HepG2 (cell line): ENCODE results near the gene C12orf60. TPM values are rescaled to one million over a fixed set of nuclear protein-coding genes. Genes with fewer than 3 reads are reported as not detected.

Source experiments
- ATAC-seq: fragments of 200-7000 bp; cut with Tn5 transposase; 3 replicates; pipeline ENCODE4 v1.9.1; 2020; ENCODE audit warnings: mild to moderate bottlenecking, moderate library complexity
- BruUV-seq: library from RNA; stranded (reverse); fragments of 400-500 nt; replicated peaks from 2 replicates; lab custom pipeline; 2021; lab: Mats Ljungman, UMichigan
- CTCF ChIA-PET: fragments of 300-600 bp; formaldehyde crosslinking; extraction: SDS; loops from one replicate; lab custom pipeline; 2021; ENCODE audit warnings: low total read pairs, inconsistent platforms, low intra/inter-chr PET ratio; lab: Yijun Ruan, JAX
- POLR2A ChIA-PET: fragments of 350-600 bp; sonication (Branson Sonifier 250); formaldehyde crosslinking; loops from one replicate; lab custom pipeline; 2020; ENCODE audit warnings: antibody characterized with exemption, inconsistent platforms; lab: Yijun Ruan, JAX
- DNase-seq: peaks from one replicate; pipeline ENCODE4 v3.0.0-alpha.2; 2015; ENCODE audit warnings: low spot score
- FAIRE-seq: peaks from 3 replicates; lab custom pipeline; 2011; peaks lifted over from hg19 to GRCh38; lab: Jason Lieb, UNC
- H2AFZ ChIP-seq: one replicate; pipeline ENCODE4 v1.6.1; 2011; ENCODE audit warnings: low read length, inconsistent platforms
- H3K27ac ChIP-seq: fragments of 300-600 bp; 3 replicates; pipeline ENCODE4 v1.8.0; 2011; ENCODE audit warnings: mixed run types, mild to moderate bottlenecking, mixed read lengths, low read length, inconsistent platforms; ENCODE audit not compliant: insufficient read depth; ENCODE audit errors: extremely low read length
- H3K27me3 ChIP-seq, 2 experiments: fragments of 200-600 bp in 1 of 2; 2 replicates in 1 of 2; 3 replicates in 1 of 2; pipeline versions ENCODE4 v1.6.0 to v1.8.0; 2011; ENCODE audit warnings: low read length in 2 of 2, mild to moderate bottlenecking in 2 of 2, moderate library complexity in 2 of 2, inconsistent platforms in 1 of 2; ENCODE audit not compliant: insufficient read depth in 2 of 2, control insufficient read depth in 1 of 2
- H3K36me3 ChIP-seq, 2 experiments: fragments of 200-600 bp in 1 of 2; replicated peaks in 1 of 2; 2 replicates in 1 of 2; 3 replicates in 1 of 2; pipeline versions ENCODE4 v1.5.1 to v1.8.0; 2011; ENCODE audit warnings: low read length in 2 of 2, inconsistent platforms in 1 of 2; ENCODE audit not compliant: insufficient read depth in 2 of 2, control insufficient read depth in 1 of 2
- H3K4me1 ChIP-seq: 2 replicates; pipeline ENCODE4 v1.5.1; 2012; ENCODE audit warnings: low read length, inconsistent platforms; ENCODE audit not compliant: insufficient read depth
- H3K4me2 ChIP-seq: 2 replicates; pipeline ENCODE4 v1.6.0; 2011; ENCODE audit warnings: low read depth, low read length, inconsistent platforms
- H3K4me3 ChIP-seq, 3 experiments: fragments of 200-600 bp in 1 of 3; sonication (generic), shearing (Covaris generic) in 1 of 3; replicated peaks in 1 of 3; 2 replicates each; pipeline ENCODE4 v1.5.1; 2011 to 2016; ENCODE audit warnings: low read length in 3 of 3, inconsistent platforms in 2 of 3, low read depth in 2 of 3, mild to moderate bottlenecking in 2 of 3, control low read depth in 1 of 3, mixed read lengths in 1 of 3; ENCODE audit not compliant: insufficient read depth in 1 of 3
- H3K79me2 ChIP-seq: one replicate; pipeline ENCODE4 v1.6.1; 2011; ENCODE audit warnings: low read length, inconsistent platforms; ENCODE audit not compliant: insufficient read depth
- H3K9ac ChIP-seq: 2 replicates; pipeline ENCODE4 v1.6.0; 2011; ENCODE audit warnings: mild to moderate bottlenecking, low read depth, low read length, inconsistent platforms; ENCODE audit not compliant: insufficient read depth
- H3K9me3 ChIP-seq: 2 replicates; pipeline ENCODE4 v1.5.1; 2012; ENCODE audit warnings: mild to moderate bottlenecking, low read length
- H4K20me1 ChIP-seq: 2 replicates; pipeline ENCODE4 v1.6.0; 2011; ENCODE audit warnings: inconsistent platforms, mild to moderate bottlenecking, low read length, moderate library complexity; ENCODE audit not compliant: insufficient read depth
- ATF4 ChIP-seq, 2 experiments: fragments of 450-650 bp in 1 of 2; sonication (generic) in 1 of 2; formaldehyde crosslinking; IDR thresholded peaks; 2 replicates each; pipeline versions ENCODE4 v1.5.0 to v1.8.0; 2020 to 2022; ENCODE audit warnings: mild to moderate bottlenecking in 1 of 2, missing genetic modification reagents in 1 of 2
- CEBPB ChIP-seq: IDR thresholded peaks from 2 replicates; pipeline ENCODE4 v1.6.1; 2011; ENCODE audit warnings: low read depth, low read length, improper control_type of control experiment, borderline replicate concordance
- CEBPG ChIP-seq: IDR thresholded peaks from 2 replicates; pipeline ENCODE4 v1.6.1; 2016
- DR1 ChIP-seq: sonication (generic); formaldehyde crosslinking; IDR thresholded peaks from 2 replicates; pipeline ENCODE4 v1.8.0; 2021; ENCODE audit warnings: mild to moderate bottlenecking, missing genetic modification reagents, inconsistent platforms
- FOSL1 ChIP-seq: sonication (generic); formaldehyde crosslinking; IDR thresholded peaks from 2 replicates; pipeline ENCODE4 v1.9.0; 2021; ENCODE audit warnings: missing genetic modification reagents, borderline replicate concordance
- FOSL2 ChIP-seq: sonication (generic); formaldehyde crosslinking; IDR thresholded peaks from 2 replicates; pipeline ENCODE4 v1.4.0; 2020; ENCODE audit warnings: missing genetic modification reagents
- GATAD2A ChIP-seq: IDR thresholded peaks from 2 replicates; pipeline ENCODE4 v1.6.1; 2016
- MEIS2 ChIP-seq: sonication (generic); formaldehyde crosslinking; IDR thresholded peaks from 2 replicates; pipeline ENCODE4 v1.9.0; 2021; ENCODE audit warnings: mild to moderate bottlenecking, missing genetic modification reagents
- PHF21A ChIP-seq: sonication (generic); formaldehyde crosslinking; IDR thresholded peaks from 2 replicates; pipeline ENCODE4 v1.5.0; 2020; ENCODE audit warnings: mild to moderate bottlenecking, missing genetic modification reagents
- RFX1 ChIP-seq: fragments of 450-650 bp; IDR thresholded peaks from 2 replicates; pipeline ENCODE4 v1.6.1; 2017
- SNAPC2 ChIP-seq: sonication (generic); formaldehyde crosslinking; IDR thresholded peaks from 2 replicates; pipeline ENCODE4 v1.8.1; 2022; ENCODE audit warnings: mild to moderate bottlenecking, missing genetic modification reagents
- ZHX1 ChIP-seq: sonication (generic); formaldehyde crosslinking; IDR thresholded peaks from 2 replicates; pipeline ENCODE4 v1.8.1; 2022; ENCODE audit warnings: low read depth, mild to moderate bottlenecking, missing genetic modification reagents
- ZNF292 ChIP-seq: sonication (generic); formaldehyde crosslinking; IDR thresholded peaks from 2 replicates; pipeline ENCODE4 v1.8.1; 2022; ENCODE audit warnings: mild to moderate bottlenecking, low read depth, missing genetic modification reagents, borderline replicate concordance
- ZNF501 ChIP-seq: sonication (generic); formaldehyde crosslinking; IDR thresholded peaks from 2 replicates; pipeline ENCODE4 v1.5.1; 2020; ENCODE audit warnings: mild to moderate bottlenecking, moderate library complexity, missing genetic modification reagents
- WGBS: methylation state at CpG from one replicate; pipeline ENCODE4 v1.1.6; 2017; ENCODE audit warnings: low lambda C conversion rate; 5-methylcytosine and 5-hydroxymethylcytosine counted together
- in situ Hi-C: cut with HindIII; loops from 2 replicates; pipeline ENCODE4 v1.10.0; 2017; ENCODE audit warnings: low pct_unique_long_range_greater_than_20kb; ENCODE audit not compliant: extremely low pct_ligation_motif_present
- intact Hi-C: fragments of 100-400 bp; cut with micrococcal nuclease; formaldehyde crosslinking; loops from one replicate; pipeline ENCODE4 v1.10.0; 2022; ENCODE audit not compliant: unreplicated experiment
- polyA plus RNA-seq, 8 experiments: library from polyadenylated mRNA; depleted of rRNA in 3 of 8; stranded (reverse) in 7 of 8; unstranded in 1 of 8; fragments of >200 nt; fragmentation: Illumina TruSeq in 4 of 8; extraction: Trizol in 4 of 8; gene quantifications; 2 replicates each; pipeline versions ENCODE4 v1.2.1 to v1.2.3, GENCODE V29; 2011 to 2016; ENCODE audit warnings: low read depth in 4 of 8, missing spikeins in 1 of 8, mixed read lengths in 1 of 8; ENCODE audit not compliant: insufficient read depth in 1 of 8
- total RNA-seq, 5 experiments: library from RNA; depleted of rRNA; stranded (reverse); fragments of >200 nt; fragmentation: Illumina TruSeq; extraction: Trizol; gene quantifications; 2 replicates each; pipeline ENCODE4 v1.2.3, GENCODE V29; 2016; ENCODE audit warnings: low read depth in 1 of 5

The C12orf60 gene
- total and polyA plus RNA-seq, 2 of the 13 experiments (the other 11 are each of a cell fraction or from before 2014, with no cell fraction given) = 0.55 to 1.4 TPM

DNA sequence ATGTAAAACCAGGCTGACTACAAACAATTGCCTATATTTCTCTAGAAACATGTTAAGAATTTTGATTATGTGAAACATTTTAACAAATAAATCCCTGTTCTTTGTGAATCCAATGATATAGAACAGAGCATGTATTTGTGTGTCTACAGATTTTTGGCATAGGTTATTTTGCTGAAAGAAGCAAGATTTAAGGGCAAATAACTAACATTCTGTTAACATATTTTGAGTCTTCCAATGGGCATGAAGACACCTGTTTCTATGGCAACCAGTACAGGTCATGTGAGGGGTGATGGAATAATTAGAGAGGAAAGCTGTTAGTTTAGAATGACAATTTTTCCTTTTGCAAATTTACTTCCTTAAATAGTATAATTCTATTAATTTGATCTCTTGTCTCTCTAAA lies 31.0 kb downstream of the C12orf60 start:
- TF ChIP-seq ZHX1 (CRISPR knock-in tag) (no peak), RFX1 (peak; percentile 32; the same call in 1 of the 2 replicates), ZNF501 (no peak)
- H3K27me3 ChIP-seq = no peaks in the 10 kb centered on the region
- H3K4me1 ChIP-seq = peaks cover 65% of the 10 kb centered on the region
- peaks cover 2 to 7% of the 10 kb centered on the region in 2 experiments; a peak in 2 of 5 replicates for H3K36me3 ChIP-seq
- BruUV-seq = no TSS peak
- DNase-seq (no peak), FAIRE-seq (no peak), ATAC-seq (no peak)
- in situ Hi-C loops = no loop called here
- H3K4me3 ChIP-seq = no peak overlapping the region
- H3K9me3 ChIP-seq = no peaks in the 10 kb centered on the region
- no peak overlapping the region for H3K4me2 ChIP-seq
- POLR2A ChIA-PET = interaction anchor here (1.0 to 1.3 kb wide), 2 partner anchors 31 to 64 kb away, joined by 3 read pairs; partner anchors contain the start of genes C12orf60 and WBP11
- CTCF ChIA-PET = no interaction called here
- no peak overlapping the region for H3K27ac ChIP-seq
- intact Hi-C loops = no loop called here
- peaks cover 17% of the 10 kb centered on the region for H3K79me2 ChIP-seq
- H2AFZ ChIP-seq = no peak overlapping the region
- no peak overlapping the region for H3K9ac ChIP-seq
- H4K20me1 ChIP-seq = no peaks in the 10 kb centered on the region

GRCh38 chr12:14836336-14837210 lies 33.1 kb downstream of the C12orf60 start:
- no peaks in the 10 kb centered on the region for H4K20me1 ChIP-seq
- peak; percentile 68 for DNase-seq
- no peak overlapping the region for H3K9ac ChIP-seq
- POLR2A ChIA-PET = interaction anchor here (1.3 to 2.2 kb wide), 4 partner anchors 9 to 66 kb away, joined by 3 to 8 read pairs (median 5); partner anchors contain the start of genes C12orf60 and WBP11
- H3K9me3 ChIP-seq = no peaks in the 10 kb centered on the region
- peaks cover 36% of the 10 kb centered on the region for H3K79me2 ChIP-seq
- no peak overlapping the region for H3K4me3 ChIP-seq
- no peak overlapping the region for H2AFZ ChIP-seq
- in situ Hi-C loops = no loop called here
- peak; percentile 80 for ATAC-seq
- WGBS = 29% methylated on average over 7 of the region's 7 CpGs
- no TSS peak for BruUV-seq
- peaks cover 76% of the 10 kb centered on the region for H3K4me1 ChIP-seq
- H3K27ac ChIP-seq = peak overlapping the region; percentile 39
- intact Hi-C loops = no loop called here
- peaks cover 2 to 16% of the 10 kb centered on the region in 2 experiments; a peak in 3 of 5 replicates for H3K36me3 ChIP-seq
- peak overlapping the region; percentile 46 for H3K4me2 ChIP-seq
- CTCF ChIA-PET = no interaction called here
- FAIRE-seq = no peak
- no peaks in the 10 kb centered on the region for H3K27me3 ChIP-seq
- TF ChIP-seq GATAD2A (CRISPR knock-in tag) (0 out of 2 replicates have a peak, but pooled peaks have one; percentile 26), CEBPB (peak; percentile 66), MEIS2 (CRISPR knock-in tag) (no peak), FOSL1 (peak; percentile 60; the same call in 1 of the 2 replicates), CEBPG (CRISPR knock-in tag) (peak; percentile 48; the same call in 1 of the 2 replicates), ATF4 (CRISPR knock-in tag; IDR thresholded peaks at IDR 0.05) (0 out of 4 replicates have a peak, but pooled peaks of 1 of the 2 experiments have one; percentile 49), PHF21A (CRISPR knock-in tag) (no peak), FOSL2 (CRISPR knock-in tag) (peak; percentile 95), SNAPC2 (CRISPR knock-in tag) (no peak), DR1 (CRISPR knock-in tag) (no peak), ZNF292 (CRISPR knock-in tag) (no peak)
